GM12878 (cell line): ENCODE data around the gene DCPS. TPM values are rescaled to one million over a fixed set of nuclear protein-coding genes. Genes with fewer than 3 reads are reported as not detected.

Experiments
- ATAC-seq: fragments of 200-7000 bp; cut with Tn5 transposase; 3 replicates; pipeline ENCODE4 v1.9.1; 2020; ENCODE audit warnings: mild to moderate bottlenecking, moderate library complexity
- BruUV-seq: library from RNA; stranded (reverse); fragments of 400-500 nt; replicated peaks from 2 replicates; lab custom pipeline; 2021; lab: Mats Ljungman, UMichigan
- CTCF ChIA-PET: fragments of 300-600 bp; sonication (Branson Sonifier 250); formaldehyde crosslinking; extraction: SDS; loops from one replicate; lab custom pipeline; 2021; ENCODE audit warnings: inconsistent platforms; lab: Yijun Ruan, JAX
- POLR2A ChIA-PET: fragments of 350-600 bp; formaldehyde crosslinking; extraction: SDS; loops from one replicate; lab custom pipeline; 2021; ENCODE audit warnings: inconsistent platforms; lab: Charles Lee
- RAD21 ChIA-PET: fragments of 300-600 bp; sonication (Branson Sonifier 250); formaldehyde crosslinking; loops from one replicate; lab custom pipeline; 2023; ENCODE audit warnings: antibody characterized with exemption; ENCODE audit not compliant: unreplicated experiment; lab: Charles Lee
- SMC1A ChIA-PET: fragments of 300-600 bp; sonication (Branson Sonifier 250); formaldehyde crosslinking; loops from one replicate; lab custom pipeline; 2023; ENCODE audit not compliant: unreplicated experiment, uncharacterized antibody; lab: Charles Lee
- DNase-seq: peaks from one replicate; pipeline ENCODE4 v3.0.0-alpha.2; 2011; ENCODE audit warnings: low read depth, low spot score
- FAIRE-seq: peaks from 3 replicates; lab custom pipeline; 2011; peaks lifted over from hg19 to GRCh38; lab: Jason Lieb, UNC
- H2AFZ ChIP-seq: 2 replicates; pipeline ENCODE4 v1.6.0; 2011; ENCODE audit warnings: low read depth, low read length, control low read depth; ENCODE audit not compliant: control insufficient read depth
- H3K27ac ChIP-seq: 2 replicates; pipeline ENCODE4 v1.5.1; 2011; ENCODE audit warnings: control low read depth; ENCODE audit not compliant: control insufficient read depth, insufficient read depth
- H3K27me3 ChIP-seq, 2 experiments: replicated peaks in 1 of 2; 2 replicates each; pipeline versions ENCODE4 v1.6.0 to v1.6.1; 2011; ENCODE audit warnings: low read length in 1 of 2; ENCODE audit not compliant: control insufficient read depth in 2 of 2, insufficient read depth in 2 of 2
- H3K36me3 ChIP-seq, 2 experiments: 2 replicates each; pipeline ENCODE4 v1.5.1; 2011; ENCODE audit warnings: low read length in 1 of 2; ENCODE audit not compliant: control insufficient read depth in 2 of 2, insufficient read depth in 2 of 2
- H3K4me1 ChIP-seq: 2 replicates; pipeline ENCODE4 v1.6.1; 2011; ENCODE audit warnings: mild to moderate bottlenecking, low read length, moderate library complexity, mixed read lengths; ENCODE audit not compliant: control insufficient read depth, insufficient read depth
- H3K4me2 ChIP-seq: 2 replicates; pipeline ENCODE4 v1.6.0; 2011; ENCODE audit warnings: control low read depth; ENCODE audit not compliant: control insufficient read depth, insufficient read depth
- H3K4me3 ChIP-seq: fragments of 200-600 bp; sonication (generic); 2 replicates; pipeline ENCODE4 v1.5.1; 2016
- H3K79me2 ChIP-seq: 2 replicates; pipeline ENCODE4 v1.6.0; 2011; ENCODE audit warnings: low read length; ENCODE audit not compliant: control insufficient read depth, insufficient read depth
- H3K9ac ChIP-seq: 2 replicates; pipeline ENCODE4 v1.8.0; 2011; ENCODE audit warnings: low read length, control low read depth, mixed read lengths; ENCODE audit not compliant: control insufficient read depth, insufficient read depth
- H3K9me3 ChIP-seq: replicated peaks from 3 replicates; pipeline ENCODE4 v1.5.1; 2011; ENCODE audit warnings: mild to moderate bottlenecking, low read length; ENCODE audit not compliant: control insufficient read depth, insufficient read depth
- H4K20me1 ChIP-seq: 2 replicates; pipeline ENCODE4 v1.6.0; 2011; ENCODE audit not compliant: control insufficient read depth, insufficient read depth
- ATF7 ChIP-seq: fragments of 450-650 bp; IDR thresholded peaks from 2 replicates; pipeline ENCODE4 v1.6.1; 2016; ENCODE audit warnings: low read depth, mild to moderate bottlenecking
- BMI1 ChIP-seq: fragments of 450-650 bp; IDR thresholded peaks from 2 replicates; pipeline ENCODE4 v1.6.1; 2016; ENCODE audit warnings: mild to moderate bottlenecking, moderate library complexity, borderline replicate concordance
- BRCA1 ChIP-seq: IDR thresholded peaks from 2 replicates; pipeline ENCODE4 v1.6.1; 2011; ENCODE audit warnings: low read depth, low read length, improper control_type of control experiment
- CEBPZ ChIP-seq: fragments of 150-350 bp; IDR thresholded peaks from 2 replicates; pipeline ENCODE4 v1.6.1; 2016; ENCODE audit warnings: low read depth, low read length
- GABPA ChIP-seq: IDR thresholded peaks from 2 replicates; pipeline ENCODE4 v1.6.1; 2014; ENCODE audit warnings: antibody characterized with exemption, low read depth, mild to moderate bottlenecking, inconsistent platforms
- JUND ChIP-seq: IDR thresholded peaks from 2 replicates; pipeline ENCODE4 v1.6.1; 2012; ENCODE audit warnings: low read depth, mild to moderate bottlenecking, low read length, improper control_type of control experiment, moderate library complexity
- LARP7 ChIP-seq: fragments of 450-650 bp; IDR thresholded peaks from 2 replicates; pipeline ENCODE4 v1.6.1; 2017; ENCODE audit warnings: mild to moderate bottlenecking
- MYB ChIP-seq: fragments of 150-350 bp; IDR thresholded peaks from 2 replicates; pipeline ENCODE4 v1.6.1; 2014; ENCODE audit warnings: mild to moderate bottlenecking, low read depth, low read length, borderline replicate concordance
- NR2C1 ChIP-seq: fragments of 450-650 bp; IDR thresholded peaks from 2 replicates; pipeline ENCODE4 v1.6.1; 2017; ENCODE audit warnings: antibody characterized with exemption, mild to moderate bottlenecking, moderate library complexity
- PAX5 ChIP-seq: IDR thresholded peaks from 2 replicates; pipeline ENCODE4 v1.6.1; 2011; ENCODE audit warnings: low read depth, low read length, borderline replicate concordance
- STAT3 ChIP-seq: IDR thresholded peaks from 2 replicates; pipeline ENCODE4 v1.6.1; 2011; ENCODE audit warnings: low read depth, low read length, improper control_type of control experiment
- YY1 ChIP-seq: IDR thresholded peaks from 2 replicates; pipeline ENCODE4 v1.6.1; 2011; ENCODE audit warnings: low read depth, mild to moderate bottlenecking, low read length
- WGBS: methylation state at CpG from one replicate; pipeline ENCODE4 v1.1.6; 2016; ENCODE audit warnings: low lambda C conversion rate; ENCODE audit not compliant: insufficient replicate concordance, insufficient coverage; ENCODE audit errors: missing lambda C conversion rate; 5-methylcytosine and 5-hydroxymethylcytosine counted together
- in situ Hi-C: fragments of 300-500 bp; cut with MboI; formaldehyde crosslinking; loops from 9 replicates; pipeline ENCODE4 v1.14.3; 2018; ENCODE audit warnings: mixed read lengths
- intact Hi-C: fragments of 100-400 bp; cut with micrococcal nuclease; formaldehyde crosslinking; loops from one replicate; pipeline ENCODE4 v1.14.2; 2022; ENCODE audit not compliant: unreplicated experiment
- polyA plus RNA-seq, 11 experiments: library from polyadenylated mRNA; depleted of rRNA in 4 of 11; unstranded in 6 of 11; stranded (reverse) in 5 of 11; fragments of >200 nt; fragmentation: Nextera tagmentation in 4 of 11; fragmentation: Illumina TruSeq in 1 of 11; extraction: Ambion mirVana in 4 of 11; extraction: Trizol in 1 of 11; gene quantifications; 1 replicate in 1 of 11; 2 replicates in 10 of 11; pipeline versions ENCODE4 v1.2.1 to v1.2.3, GENCODE V29; 2011 to 2016; ENCODE audit warnings: inconsistent platforms in 2 of 11, missing spikeins in 2 of 11, low read depth in 1 of 11
- total RNA-seq, 4 experiments: library from RNA; depleted of rRNA in 3 of 4; stranded (reverse); fragments of >200 nt in 3 of 4; fragmentation: Illumina TruSeq in 1 of 4; extraction: Trizol in 1 of 4; gene quantifications; 2 replicates each; pipeline versions ENCODE4 v1.2.1 to v1.2.3, GENCODE V29; 2013 to 2021

DCPS gene
- total and polyA plus RNA-seq, 10 of the 15 experiments (the other 5 are each of a cell fraction or from before 2014, with no cell fraction given), result 23.5 to 101 (median 67.4) TPM

GRCh38 chr11:126383339-126384335, 79.8 kb downstream of the DCPS start:
- Histone ChIP-seq H3K79me2 (no peaks in the 10 kb centered on the region), H4K20me1 (no peaks in the 10 kb centered on the region), H2AFZ (no peak overlapping the region), H3K36me3 (no peaks in the 10 kb centered on the region), H3K4me2 (no peak overlapping the region), H3K27me3 (no peaks in the 10 kb centered on the region), H3K9me3 (no peaks in the 10 kb centered on the region), H3K4me1 (no peaks in the 10 kb centered on the region), H3K4me3 (no peak overlapping the region), H3K27ac (no peak overlapping the region), H3K9ac (no peak overlapping the region)
- ChIA-PET RAD21 (no interaction called here), SMC1A (interaction anchor here (0.7 kb wide), 1 partner anchor 564 kb away, joined by 3 read pairs; no protein-coding TSS in a partner anchor), CTCF (no interaction called here), POLR2A (no interaction called here)
- FAIRE-seq (no peak), DNase-seq (no peak), ATAC-seq (peak; percentile 24; the same call in 2 of the 3 replicates)
- intact Hi-C loops (no loop called here), in situ Hi-C loops (no loop called here)
- BruUV-seq, result no TSS peak
- 50% methylated on average over 20 of the region's 20 CpGs for WGBS
- TF ChIP-seq JUND (no peak), GABPA (no peak), MYB (no peak), BMI1 (no peak), NR2C1 (no peak), BRCA1 (no peak), LARP7 (no peak), ATF7 (no peak), PAX5 (no peak), STAT3 (no peak), YY1 (no peak), CEBPZ (no peak)
